HepG2 (cell line): ENCODE results near the gene ZCCHC18. TPM values are rescaled to one million over a fixed set of nuclear protein-coding genes. Genes with fewer than 3 reads are reported as not detected.

Source experiments
- ARNT2 ChIP-seq: sonication (generic); formaldehyde crosslinking; IDR thresholded peaks from 2 replicates; pipeline ENCODE4 v1.8.0; 2022; ENCODE audit warnings: mild to moderate bottlenecking, low read depth, missing genetic modification reagents, moderate library complexity
- ASH2L ChIP-seq: fragments of 300-600, 200-600 bp; sonication (generic); IDR thresholded peaks from 2 replicates; pipeline ENCODE4 v1.7.0; 2017; ENCODE audit warnings: low read depth, mild to moderate bottlenecking, moderate library complexity, mixed read lengths, low read length; ENCODE audit not compliant: insufficient read length
- ERF ChIP-seq: IDR thresholded peaks from 2 replicates; pipeline ENCODE4 v1.6.1; 2018; ENCODE audit warnings: missing biosample characterization, missing genetic modification reagents
- FOXP1 ChIP-seq, 2 experiments: fragments of 450-650 bp in 1 of 2; IDR thresholded peaks; 2 replicates each; pipeline ENCODE4 v1.6.1; 2017 to 2018; ENCODE audit warnings: antibody characterized with exemption in 1 of 2
- GABPB1 ChIP-seq: IDR thresholded peaks from 2 replicates; pipeline ENCODE4 v1.6.1; 2016; ENCODE audit warnings: mild to moderate bottlenecking, missing genetic modification reagents, moderate library complexity, missing compliant biosample characterization
- GATA4 ChIP-seq: sonication (generic); IDR thresholded peaks from 2 replicates; pipeline ENCODE4 v1.6.1; 2016; ENCODE audit warnings: antibody characterized with exemption, low read depth, borderline replicate concordance
- HMGA1 ChIP-seq: sonication (generic); formaldehyde crosslinking; conservative IDR thresholded peaks from 2 replicates; pipeline ENCODE4 v1.4.0; 2020; ENCODE audit warnings: missing genetic modification reagents
- HMGXB4 ChIP-seq, 2 experiments: sonication (generic) in 1 of 2; formaldehyde crosslinking in 1 of 2; IDR thresholded peaks; 2 replicates each; pipeline versions ENCODE4 v1.4.0 to v1.6.1; 2018 to 2020; ENCODE audit warnings: missing genetic modification reagents in 2 of 2, borderline replicate concordance in 1 of 2, low read depth in 1 of 2, mild to moderate bottlenecking in 1 of 2, missing biosample characterization in 1 of 2
- HNRNPLL ChIP-seq: fragments of 200-400 bp; formaldehyde crosslinking; IDR thresholded peaks from 2 replicates; pipeline ENCODE4 v1.6.1; 2017; ENCODE audit warnings: mild to moderate bottlenecking, low read depth, low read length; ENCODE audit not compliant: poor library complexity, severe bottlenecking
- IKZF1 ChIP-seq: fragments of 450-650 bp; IDR thresholded peaks from 2 replicates; pipeline ENCODE4 v1.7.1; 2016
- KDM5B ChIP-seq: sonication (generic); formaldehyde crosslinking; IDR thresholded peaks from 2 replicates; pipeline ENCODE4 v1.4.0; 2020; ENCODE audit warnings: missing genetic modification reagents, mild to moderate bottlenecking, borderline replicate concordance
- MAF1 ChIP-seq: sonication (generic); formaldehyde crosslinking; IDR thresholded peaks from 2 replicates; pipeline ENCODE4 v1.5.0; 2020; ENCODE audit warnings: missing genetic modification reagents, borderline replicate concordance
- MIER2 ChIP-seq: IDR thresholded peaks from 2 replicates; pipeline ENCODE4 v1.6.1; 2016; ENCODE audit warnings: missing biosample characterization, missing genetic modification reagents
- NFYB ChIP-seq: sonication (generic); formaldehyde crosslinking; IDR thresholded peaks from 2 replicates; pipeline ENCODE4 v1.4.0; 2020; ENCODE audit warnings: missing genetic modification reagents
- SIN3A ChIP-seq: IDR thresholded peaks from 2 replicates; pipeline ENCODE4 v1.6.1; 2011; ENCODE audit warnings: low read depth, mild to moderate bottlenecking, control low read depth, low read length, borderline replicate concordance
- ZBTB25 ChIP-seq: IDR thresholded peaks from 2 replicates; pipeline ENCODE4 v1.6.1; 2018; ENCODE audit warnings: missing genetic modification reagents
- ZGPAT ChIP-seq: IDR thresholded peaks from 2 replicates; pipeline ENCODE4 v1.6.1; 2016; ENCODE audit warnings: mild to moderate bottlenecking
- ZMYM2 ChIP-seq: sonication (generic); formaldehyde crosslinking; IDR thresholded peaks from 2 replicates; pipeline ENCODE4 v1.8.0; 2022; ENCODE audit warnings: mild to moderate bottlenecking, missing genetic modification reagents
- ZNF329 ChIP-seq: sonication (generic); formaldehyde crosslinking; IDR thresholded peaks from 2 replicates; pipeline ENCODE4 v1.9.0; 2021; ENCODE audit warnings: low read depth, mild to moderate bottlenecking, missing genetic modification reagents
- ZNF367 ChIP-seq: sonication (generic); formaldehyde crosslinking; IDR thresholded peaks from 2 replicates; pipeline ENCODE4 v1.4.0; 2020; ENCODE audit warnings: missing genetic modification reagents, borderline replicate concordance
- ZNF878 ChIP-seq: sonication (generic); formaldehyde crosslinking; IDR thresholded peaks from 2 replicates; pipeline ENCODE4 v1.8.1; 2023; ENCODE audit warnings: mild to moderate bottlenecking, missing genetic modification reagents, moderate library complexity
- ZNF891 ChIP-seq: sonication (generic); formaldehyde crosslinking; IDR thresholded peaks from 2 replicates; pipeline ENCODE4 v1.5.0; 2020; ENCODE audit warnings: mild to moderate bottlenecking, missing genetic modification reagents
- polyA plus RNA-seq, 8 experiments: library from polyadenylated mRNA; depleted of rRNA in 3 of 8; stranded (reverse) in 7 of 8; unstranded in 1 of 8; fragments of >200 nt; fragmentation: Illumina TruSeq in 4 of 8; extraction: Trizol in 4 of 8; gene quantifications; 2 replicates each; pipeline versions ENCODE4 v1.2.1 to v1.2.3, GENCODE V29; 2011 to 2016; ENCODE audit warnings: low read depth in 4 of 8, missing spikeins in 1 of 8, mixed read lengths in 1 of 8; ENCODE audit not compliant: insufficient read depth in 1 of 8
- total RNA-seq, 5 experiments: library from RNA; depleted of rRNA; stranded (reverse); fragments of >200 nt; fragmentation: Illumina TruSeq; extraction: Trizol; gene quantifications; 2 replicates each; pipeline ENCODE4 v1.2.3, GENCODE V29; 2016; ENCODE audit warnings: low read depth in 1 of 5
- TF ChIP-seq, protein P1 (sequence below): sonication (generic); formaldehyde crosslinking; IDR thresholded peaks from 2 replicates; pipeline ENCODE4 v1.4.0; 2020; ENCODE audit warnings: mild to moderate bottlenecking, missing genetic modification reagents
- TF ChIP-seq, protein P2 (sequence below): sonication (generic); IDR thresholded peaks from 2 replicates; pipeline ENCODE4 v1.6.1; 2016; ENCODE audit warnings: low read depth, borderline replicate concordance

The ZCCHC18 gene
- total and polyA plus RNA-seq, 2 of the 13 experiments (the other 11 are each of a cell fraction or from before 2014, with no cell fraction given) = 0.18 to 0.33 TPM

DNA sequence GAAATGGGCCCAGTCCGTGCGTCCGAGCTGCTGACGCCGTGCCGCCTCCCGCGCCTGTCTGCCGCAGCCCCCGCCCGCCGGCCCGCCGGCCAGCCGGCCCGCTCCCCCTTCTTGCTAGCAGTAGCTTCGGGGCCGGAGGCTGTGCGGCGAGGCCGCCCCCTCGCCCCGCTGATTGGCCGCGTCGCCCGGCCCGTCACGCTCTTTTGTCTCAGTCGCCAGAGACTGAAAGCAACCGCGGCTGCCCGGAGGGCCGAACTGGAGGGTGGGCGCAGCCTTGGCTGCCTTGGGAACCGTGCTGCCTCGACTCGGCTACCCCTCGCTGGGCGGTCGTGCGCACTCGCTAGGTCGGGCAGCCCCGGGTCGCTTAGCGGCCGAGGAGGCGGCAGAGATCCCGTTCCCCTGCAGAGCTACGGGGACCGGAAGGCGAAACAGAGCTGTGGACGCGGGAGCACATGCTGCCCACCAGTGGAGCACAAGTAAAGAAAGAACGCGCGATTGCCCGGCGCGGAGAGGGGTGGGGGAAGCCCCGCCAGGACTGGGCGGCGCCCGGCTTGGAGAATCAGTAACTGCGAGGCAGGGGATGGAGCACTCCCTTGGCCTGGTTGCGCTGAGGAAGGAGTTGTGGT, at the start of gene ZCCHC18 (continued):
- TF ChIP-seq ZNF878 (CRISPR knock-in tag) (no peak), ZMYM2 (CRISPR knock-in tag) (no peak), GABPB1 (CRISPR knock-in tag) (peak; percentile 72; the same call in 1 of the 2 replicates), KDM5B (CRISPR knock-in tag) (0 out of 2 replicates have a peak, but pooled peaks have one; percentile 37), ASH2L (no peak), ERF (no peak), MIER2 (CRISPR knock-in tag) (no peak), ZNF891 (0 out of 2 replicates have a peak, but pooled peaks have one; percentile 30), HMGA1 (CRISPR knock-in tag) (no peak), IKZF1 (no peak), ZNF329 (CRISPR knock-in tag) (no peak), ARNT2 (CRISPR knock-in tag) (peak; percentile 54; the same call in 1 of the 2 replicates), MAF1 (no peak), FOXP1 (IDR thresholded peaks at IDR 0.05) (no peak), FOXP1 (CRISPR knock-in tag; IDR thresholded peaks at IDR 0.05) (no peak), GATA4 (no peak), ZBTB25 (no peak), ZNF367 (CRISPR knock-in tag) (no peak), SIN3A (no peak), ZGPAT (CRISPR knock-in tag) (no peak), HMGXB4 (CRISPR knock-in tag; IDR thresholded peaks at IDR 0.05; ENCODE audit: borderline replicate concordance in 1 of 2, low read depth in 1 of 2) (0 out of 4 replicates have a peak, but pooled peaks of 1 of the 2 experiments have one; percentile 19), HNRNPLL (peak; percentile 37), NFYB (CRISPR knock-in tag) (0 out of 2 replicates have a peak, but pooled peaks have one; percentile 21)
- TF ChIP-seq, protein P1, sequence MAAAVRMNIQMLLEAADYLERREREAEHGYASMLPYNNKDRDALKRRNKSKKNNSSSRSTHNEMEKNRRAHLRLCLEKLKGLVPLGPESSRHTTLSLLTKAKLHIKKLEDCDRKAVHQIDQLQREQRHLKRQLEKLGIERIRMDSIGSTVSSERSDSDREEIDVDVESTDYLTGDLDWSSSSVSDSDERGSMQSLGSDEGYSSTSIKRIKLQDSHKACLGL = 0 out of 2 replicates have a peak, but pooled peaks have one; percentile 30
- TF ChIP-seq, protein P2, sequence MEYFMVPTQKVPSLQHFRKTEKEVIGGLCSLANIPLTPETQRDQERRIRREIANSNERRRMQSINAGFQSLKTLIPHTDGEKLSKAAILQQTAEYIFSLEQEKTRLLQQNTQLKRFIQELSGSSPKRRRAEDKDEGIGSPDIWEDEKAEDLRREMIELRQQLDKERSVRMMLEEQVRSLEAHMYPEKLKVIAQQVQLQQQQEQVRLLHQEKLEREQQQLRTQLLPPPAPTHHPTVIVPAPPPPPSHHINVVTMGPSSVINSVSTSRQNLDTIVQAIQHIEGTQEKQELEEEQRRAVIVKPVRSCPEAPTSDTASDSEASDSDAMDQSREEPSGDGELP = no peak
